OCI-LY7 (cell line): ENCODE measurements around the gene PFKM. TPM values are rescaled to one million over a fixed set of nuclear protein-coding genes. Genes with fewer than 3 reads are reported as not detected.
"Not testable (repeated sequence)": the region's sequence is repeated elsewhere in the genome, so short reads cannot be mapped to it uniquely, and the experiment has no call there.

Source experiments
- BruUV-seq: library from RNA; stranded (reverse); fragments of 400-500 nt; replicated peaks from 2 replicates; lab custom pipeline; 2021; lab: Mats Ljungman, UMichigan
- CTCF ChIA-PET: fragments of 300-600 bp; sonication (Branson Sonifier 250); formaldehyde crosslinking; loops from one replicate; lab custom pipeline; 2022; ENCODE audit warnings: antibody characterized with exemption; ENCODE audit not compliant: unreplicated experiment; lab: Charles Lee
- POLR2A ChIA-PET: fragments of 300-600 bp; sonication (Branson Sonifier 250); formaldehyde crosslinking; loops from one replicate; lab custom pipeline; 2022; ENCODE audit warnings: antibody characterized with exemption; lab: Charles Lee
- DNase-seq: peaks from one replicate; pipeline ENCODE4 v3.0.0-alpha.2; 2015; ENCODE audit warnings: low spot score
- H2AFZ ChIP-seq: fragments of 200-600 bp; sonication (generic), shearing (Covaris generic); 2 replicates; pipeline ENCODE4 v1.6.1; 2014; ENCODE audit warnings: mild to moderate bottlenecking, antibody characterized with exemption, low read length, moderate library complexity
- H3K27ac ChIP-seq: fragments of 200-600 bp; sonication (generic); 2 replicates; pipeline ENCODE4 v1.5.1; 2014; ENCODE audit warnings: mixed run types, low read depth, mild to moderate bottlenecking, moderate library complexity, low read length, inconsistent platforms; ENCODE audit not compliant: poor library complexity, severe bottlenecking
- H3K36me3 ChIP-seq: fragments of 200-600 bp; sonication (generic); 2 replicates; pipeline ENCODE4 v1.6.1; 2014; ENCODE audit warnings: mild to moderate bottlenecking, antibody characterized with exemption, low read length, moderate library complexity, mixed read lengths; ENCODE audit not compliant: insufficient read depth
- H3K4me1 ChIP-seq: fragments of 200-600 bp; sonication (generic); 2 replicates; pipeline ENCODE4 v1.5.1; 2014; ENCODE audit warnings: mild to moderate bottlenecking, low read length; ENCODE audit not compliant: insufficient read depth, poor library complexity, severe bottlenecking
- H3K4me2 ChIP-seq: fragments of 200-600 bp; sonication (generic); 2 replicates; pipeline ENCODE4 v1.6.1; 2014; ENCODE audit warnings: mild to moderate bottlenecking, low read length
- H3K4me3 ChIP-seq: fragments of 200-600 bp; sonication (generic); 2 replicates; pipeline ENCODE4 v1.5.1; 2014; ENCODE audit warnings: mild to moderate bottlenecking, low read depth, low read length; ENCODE audit not compliant: poor library complexity, severe bottlenecking
- H3K79me2 ChIP-seq: fragments of 200-600 bp; sonication (generic); 2 replicates; pipeline ENCODE4 v1.6.1; 2016; ENCODE audit warnings: low read depth, mild to moderate bottlenecking, low read length, moderate library complexity, mixed read lengths; ENCODE audit not compliant: insufficient read depth
- H3K9me2 ChIP-seq: fragments of 200-600 bp; sonication (generic); 2 replicates; pipeline ENCODE4 v1.6.1; 2016; ENCODE audit warnings: mild to moderate bottlenecking, low read length, mixed read lengths; ENCODE audit not compliant: insufficient read depth
- H3K9me3 ChIP-seq: fragments of 200-600 bp; sonication (generic); 2 replicates; pipeline ENCODE4 v1.6.1; 2014; ENCODE audit warnings: mild to moderate bottlenecking, mixed run types, low read length, mixed read lengths
- H4K20me1 ChIP-seq: fragments of 200-600 bp; sonication (generic); 2 replicates; pipeline ENCODE4 v1.6.1; 2014; ENCODE audit warnings: mild to moderate bottlenecking, antibody characterized with exemption, low read length, moderate library complexity, mixed read lengths; ENCODE audit not compliant: insufficient read depth
- CTCF ChIP-seq: fragments of 200-600 bp; sonication (generic); conservative IDR thresholded peaks from 2 replicates; pipeline ENCODE4 v1.5.1; 2014; ENCODE audit warnings: mild to moderate bottlenecking, antibody characterized with exemption, low read length, moderate library complexity, mixed read lengths
- EZH2phosphoT487 ChIP-seq: fragments of 200-600 bp; sonication (generic); IDR thresholded peaks from 2 replicates; pipeline ENCODE4 v1.6.1; 2018; ENCODE audit warnings: low read depth, borderline replicate concordance, mild to moderate bottlenecking, mixed run types, antibody characterized with exemption, low read length, moderate library complexity, mixed read lengths
- intact Hi-C: fragments of 100-400 bp; cut with micrococcal nuclease; formaldehyde crosslinking; loops from one replicate; pipeline ENCODE4 v1.10.0; 2022; ENCODE audit not compliant: unreplicated experiment
- total RNA-seq, 2 experiments: library from RNA; depleted of rRNA in 1 of 2; stranded (reverse); fragments of >200 nt in 1 of 2; shearing (Covaris generic) in 1 of 2; gene quantifications; 2 replicates each; pipeline ENCODE4 v1.2.3, GENCODE V29; 2014 to 2022

The PFKM gene
- total RNA-seq, 2 experiments from 2014 or later, result 37.4 to 80.1 TPM

- intact Hi-C loops, result no loop called here
- Histone ChIP-seq H3K4me2 (no peak overlapping the region), H2AFZ (no peak overlapping the region), H3K4me1 (peaks cover 21% of the 10 kb centered on the region), H3K79me2 (peaks cover 22% of the 10 kb centered on the region; the same call in 1 of the 2 replicates), H3K27ac (no peak overlapping the region), H3K9me2 (no peaks in the 10 kb centered on the region), H4K20me1 (no peaks in the 10 kb centered on the region), H3K4me3 (no peak overlapping the region), H3K9me3 (no peaks in the 10 kb centered on the region), H3K36me3 (peaks cover 60% of the 10 kb centered on the region)
- DNase-seq, result no peak
- BruUV-seq, result no TSS peak
- ChIA-PET POLR2A (interaction anchor here (6.8 kb wide), 1 partner anchor 17 kb away, joined by 62 read pairs; the partner anchor contains the start of gene SENP1), CTCF (no interaction called here)
- TF ChIP-seq EZH2phosphoT487 (no peak), CTCF (no peak)
Measured at GRCh38 chr12:48123169-48123568, 4.0 kb downstream of the PFKM start.

- H4K20me1 ChIP-seq, DNase-seq, BruUV-seq, H3K27ac ChIP-seq, H3K4me3 ChIP-seq, H3K9me3 ChIP-seq, intact Hi-C loops, H3K4me2 ChIP-seq, H3K4me1 ChIP-seq, H3K9me2 ChIP-seq, H2AFZ ChIP-seq: not testable (repeated sequence)
- ChIA-PET CTCF (interaction anchor here (0.6 kb wide), 1 partner anchor 22 kb away, joined by 3 read pairs; no protein-coding TSS in a partner anchor), POLR2A (interaction anchor here (1.4 to 1.5 kb wide), 2 partner anchors 11 to 25 kb away, joined by 3 to 4 read pairs; no protein-coding TSS in a partner anchor)
- H3K79me2 ChIP-seq, result peaks cover 11% of the 10 kb centered on the region; the same call in 1 of the 2 replicates
- peaks cover 82% of the 10 kb centered on the region for H3K36me3 ChIP-seq
Measured at GRCh38 chr12:48125542-48125941, 6.4 kb downstream of the PFKM start.

GRCh38 chr12:48125985-48126384 lies 6.8 kb downstream of the PFKM start:
- TF ChIP-seq CTCF (no peak), EZH2phosphoT487 (no peak)
- POLR2A ChIA-PET, result interaction anchor here (1.4 to 1.5 kb wide), 2 partner anchors 11 to 25 kb away, joined by 3 to 4 read pairs; no protein-coding TSS in a partner anchor

More at GRCh38 chr12:48125985-48126384, 6.8 kb downstream of the PFKM start:
- no peak for DNase-seq
- no peaks in the 10 kb centered on the region for H3K9me2 ChIP-seq
- no TSS peak for BruUV-seq
- H3K4me2 ChIP-seq, result no peak overlapping the region
- H3K27ac ChIP-seq, result no peak overlapping the region
- H4K20me1 ChIP-seq, result no peaks in the 10 kb centered on the region
- peaks cover 87% of the 10 kb centered on the region for H3K36me3 ChIP-seq
- CTCF ChIA-PET, result interaction anchor here (0.6 kb wide), 1 partner anchor 22 kb away, joined by 3 read pairs; no protein-coding TSS in a partner anchor
- H3K79me2 ChIP-seq, result peaks cover 7% of the 10 kb centered on the region; the same call in 1 of the 2 replicates
- H3K4me1 ChIP-seq, result peaks cover 3% of the 10 kb centered on the region
- H3K9me3 ChIP-seq, result no peaks in the 10 kb centered on the region
- H2AFZ ChIP-seq, result no peak overlapping the region
- H3K4me3 ChIP-seq, result no peak overlapping the region
- intact Hi-C loops, result no loop called here
